HG03159 (cell line): ENCODE results near the gene TLE7.

ENCODE experiments used
- ATAC-seq: cut with Tn5 transposase; IDR thresholded peaks from one replicate; pipeline ENCODE4 v1.9.1; 2021; ENCODE audit warnings: mild to moderate bottlenecking, moderate library complexity; ENCODE audit not compliant: unreplicated experiment

TLE7 gene

GRCh38 chr16:71449020-71449419, 7.2 kb upstream of the TLE7 start:
- no peak for ATAC-seq

- ATAC-seq, result no peak
These were observed 6.5 kb upstream of the TLE7 start for GRCh38 chr16:71448274-71448866.

GRCh38 chr16:71443714-71444113, 1.9 kb upstream of the TLE7 start:
- no peak for ATAC-seq

DNA sequence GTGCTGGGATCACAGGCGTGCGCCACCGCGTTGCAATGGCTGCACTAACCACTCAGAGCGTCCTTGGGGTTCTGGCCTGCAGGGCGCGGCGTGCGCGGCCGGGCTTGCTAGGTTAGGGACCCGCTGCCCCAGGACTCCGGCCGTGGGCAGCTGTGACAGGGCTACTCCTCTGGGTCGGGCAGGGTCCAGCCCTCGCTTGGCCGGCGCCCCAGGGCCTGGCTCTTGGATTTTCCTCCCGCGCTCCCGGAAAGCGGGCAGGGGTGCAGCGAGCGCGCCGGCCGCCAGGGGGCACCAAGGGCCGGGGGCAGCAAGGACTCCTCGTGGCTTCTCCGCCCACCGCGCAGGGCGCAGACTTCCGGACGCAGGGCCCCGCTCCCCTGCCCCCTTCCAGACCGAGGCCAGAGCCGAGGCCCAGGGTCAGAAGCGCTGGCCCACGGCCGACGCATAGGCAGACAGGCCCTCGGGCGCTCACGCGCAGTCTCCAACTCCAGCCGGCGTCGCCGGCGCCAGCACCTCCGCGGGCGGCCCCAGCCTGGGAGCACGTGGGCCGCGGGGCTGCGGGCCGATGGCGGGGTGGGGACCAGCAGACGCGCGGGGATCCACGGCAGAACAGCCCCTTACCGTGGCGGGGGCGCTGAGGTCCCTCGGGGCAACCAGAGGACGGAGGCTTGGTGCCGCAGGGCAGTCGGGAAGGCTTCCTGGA, 355 bp downstream of the TLE7 start:
- ATAC-seq, result no peak

GRCh38 chr16:71440669-71441347, 1.0 kb downstream of the TLE7 start:
- no peak for ATAC-seq

GRCh38 chr16:71439523-71439922, 2.3 kb downstream of the TLE7 start:
- no peak for ATAC-seq

DNA sequence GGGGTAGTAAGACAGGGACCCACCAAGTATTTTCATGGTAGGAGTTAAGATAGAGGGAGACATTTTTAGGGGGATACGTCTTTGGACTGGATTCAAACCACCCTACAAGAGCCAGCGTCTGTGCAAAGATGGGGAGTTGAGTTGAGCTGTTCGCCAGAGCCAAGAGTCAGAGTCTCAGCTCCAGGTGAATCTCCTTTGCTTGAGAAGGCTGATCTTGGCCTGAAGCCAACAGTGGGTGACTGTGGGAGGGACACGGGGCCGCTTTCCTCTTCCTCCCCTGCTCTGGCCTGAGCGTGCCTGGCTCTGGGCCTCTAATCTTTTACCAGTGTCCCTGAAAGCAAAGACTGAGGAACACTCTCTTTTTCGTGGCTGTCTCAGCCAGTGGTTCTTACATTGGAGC, 5.4 kb downstream of the TLE7 start:
- no peak for ATAC-seq

- ATAC-seq, result no peak
These were observed 8.9 kb downstream of the TLE7 start for GRCh38 chr16:71432906-71433305.

DNA sequence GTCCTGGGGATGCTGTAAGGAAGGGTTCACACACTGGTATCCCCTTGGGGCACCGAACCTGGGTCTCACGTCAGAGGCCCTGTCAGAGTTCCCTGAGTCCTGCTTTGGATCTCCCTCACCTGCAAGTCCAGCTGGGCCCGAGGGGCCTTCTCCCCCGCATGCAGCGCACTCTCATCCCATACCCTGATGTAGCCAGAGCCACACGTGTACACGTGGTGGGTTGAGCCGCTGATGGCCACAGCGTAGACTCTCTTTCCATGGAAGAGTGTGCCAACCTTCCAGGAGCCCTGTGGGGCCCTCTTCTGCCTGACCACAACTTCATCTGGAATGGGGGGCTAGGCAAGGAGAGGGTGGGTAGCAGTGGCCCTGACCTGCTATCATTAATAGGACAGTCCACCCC, 9.9 kb downstream of the TLE7 start:
- no peak for ATAC-seq

GRCh38 chr16:71431176-71431575, 10.7 kb downstream of the TLE7 start:
- no peak for ATAC-seq

DNA sequence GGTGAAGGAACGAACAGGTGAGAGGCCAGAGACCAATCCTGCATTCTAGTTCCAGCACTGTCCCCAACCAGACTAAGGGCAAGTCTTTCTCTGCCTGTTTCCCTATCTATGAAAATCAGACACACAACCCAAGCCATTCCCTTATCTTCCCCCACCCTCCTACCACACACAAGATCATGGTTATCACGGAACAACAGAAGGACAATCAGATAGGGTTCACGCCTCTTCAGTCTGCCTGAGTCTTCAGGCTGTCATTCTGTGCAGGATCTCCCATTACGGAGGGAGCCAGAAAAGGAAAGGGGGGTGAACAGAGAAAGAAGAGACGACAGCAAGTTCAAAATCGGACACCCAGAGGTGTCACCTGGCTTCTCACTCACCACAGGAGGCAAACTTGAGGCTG, 11.1 kb downstream of the TLE7 start:
- ATAC-seq, result no peak

- no peak for ATAC-seq
These were observed 12.3 kb downstream of the TLE7 start for GRCh38 chr16:71429581-71429980.

DNA sequence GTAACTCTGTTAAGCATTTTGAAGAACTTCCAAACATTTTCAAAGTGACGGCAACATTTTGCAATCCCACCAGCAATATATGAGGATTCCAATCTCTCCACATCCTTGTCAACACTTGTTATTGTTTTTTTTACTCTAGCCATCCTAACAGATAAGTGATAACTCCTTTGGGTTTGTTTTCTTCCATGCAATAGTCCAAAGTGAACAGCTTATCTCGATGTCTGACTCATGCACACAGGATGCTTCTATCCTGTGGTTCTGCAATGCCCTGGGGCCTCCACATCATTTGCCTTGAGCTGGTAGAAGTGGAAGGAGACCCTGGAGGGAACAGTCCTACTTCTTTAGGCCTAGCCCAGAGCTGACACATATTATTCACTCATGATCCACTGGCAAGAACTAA, 13.0 kb downstream of the TLE7 start:
- ATAC-seq, result no peak

DNA sequence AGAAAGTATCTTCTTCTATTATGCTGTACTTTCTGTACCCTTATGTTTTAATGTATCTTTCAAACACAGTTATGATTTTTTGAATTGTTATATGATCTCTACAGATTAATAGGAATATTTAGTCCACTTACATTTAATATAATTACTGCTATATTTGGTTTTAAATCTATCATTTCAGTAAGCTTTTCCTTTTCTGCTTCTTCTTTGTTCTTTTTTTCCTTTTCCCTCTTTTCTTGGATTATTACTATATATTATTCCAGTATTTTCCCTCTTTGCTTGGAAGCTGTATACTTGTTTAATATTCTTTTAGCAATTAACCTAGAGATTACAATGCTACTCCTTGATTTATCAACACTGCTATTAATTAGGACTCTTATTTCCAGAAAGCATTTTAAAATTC, 13.5 kb downstream of the TLE7 start:
- no peak for ATAC-seq

GRCh38 chr16:71426880-71427615, 14.8 kb downstream of the TLE7 start:
- ATAC-seq, result no peak

DNA sequence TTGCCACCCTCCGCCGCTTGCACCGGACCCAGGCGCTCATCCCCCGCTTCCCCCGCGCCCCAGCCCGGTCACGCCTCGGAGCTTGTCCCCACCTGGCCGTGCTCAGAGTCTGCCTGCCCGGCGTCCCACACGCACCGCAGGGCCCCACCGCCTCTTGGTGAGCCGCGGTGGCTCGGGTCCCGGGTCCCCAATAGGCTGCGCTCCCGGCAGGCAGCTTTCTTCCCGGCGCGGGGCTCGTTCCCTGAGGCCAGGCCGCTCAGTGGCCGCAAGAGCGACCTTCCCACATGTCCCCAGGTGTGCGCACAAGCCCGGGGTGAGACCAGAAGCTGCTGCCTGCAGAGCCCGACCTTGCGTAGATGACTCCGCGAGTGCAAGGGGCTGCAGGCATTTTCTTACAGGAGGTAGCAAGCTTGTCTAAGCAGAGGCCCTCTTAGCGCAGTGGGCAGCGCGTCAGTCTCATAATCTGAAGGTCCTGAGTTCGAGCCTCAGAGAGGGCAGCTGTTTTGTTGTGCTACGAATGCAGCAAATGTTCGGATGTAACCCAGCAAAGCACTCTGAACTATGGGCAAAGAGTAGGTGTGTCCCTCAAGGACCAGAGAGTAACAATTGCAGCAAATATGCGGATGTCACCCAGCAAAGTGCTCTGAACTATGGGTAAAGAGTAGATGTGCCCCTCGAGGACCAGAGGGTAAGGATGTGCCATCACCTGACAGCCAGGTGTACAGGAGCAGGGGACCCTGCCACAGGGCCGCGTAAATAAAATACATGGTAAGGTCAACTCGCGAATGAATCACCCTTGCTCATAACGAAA, 15.6 kb downstream of the TLE7 start:
- ATAC-seq, result no peak

DNA sequence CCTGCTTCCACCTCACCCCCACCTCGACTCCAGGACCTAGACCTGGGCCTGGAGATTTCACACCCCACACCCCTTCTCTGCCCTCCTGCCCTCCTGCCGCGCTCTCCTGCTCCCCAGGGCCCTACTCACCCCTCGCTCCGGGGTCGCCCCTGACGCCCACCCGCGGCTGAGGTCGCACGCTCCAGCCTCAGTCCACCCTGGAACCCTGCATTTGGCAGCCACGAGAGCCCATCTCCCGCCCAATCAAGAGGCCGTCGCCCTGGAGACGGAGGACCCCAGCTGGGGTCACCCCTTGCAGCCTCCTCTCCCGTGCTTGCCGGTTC, 16.1 kb downstream of the TLE7 start:
- ATAC-seq, result no peak

DNA sequence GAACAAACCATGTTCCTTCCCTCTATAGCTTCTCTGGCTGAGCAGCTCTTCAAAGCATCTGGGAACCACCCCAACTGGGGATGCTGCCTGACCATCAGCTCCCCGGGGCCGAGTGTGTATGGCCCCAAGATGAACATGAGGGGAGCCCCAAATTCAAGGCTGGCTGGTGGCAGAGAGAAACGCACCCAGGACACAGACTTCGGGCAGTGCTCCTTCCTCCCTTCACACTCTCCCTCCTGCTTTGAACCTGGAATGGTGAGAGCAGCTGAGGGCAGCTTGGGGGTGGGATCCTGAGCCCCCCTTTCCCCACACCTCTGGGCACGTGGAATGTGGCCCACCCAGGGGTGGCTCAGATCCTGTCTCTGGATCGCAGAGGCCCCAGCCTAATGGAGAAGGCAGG, 17.2 kb downstream of the TLE7 start:
- ATAC-seq, result no peak

GRCh38 chr16:71423865-71424264, 18.0 kb downstream of the TLE7 start:
- ATAC-seq, result no peak

DNA sequence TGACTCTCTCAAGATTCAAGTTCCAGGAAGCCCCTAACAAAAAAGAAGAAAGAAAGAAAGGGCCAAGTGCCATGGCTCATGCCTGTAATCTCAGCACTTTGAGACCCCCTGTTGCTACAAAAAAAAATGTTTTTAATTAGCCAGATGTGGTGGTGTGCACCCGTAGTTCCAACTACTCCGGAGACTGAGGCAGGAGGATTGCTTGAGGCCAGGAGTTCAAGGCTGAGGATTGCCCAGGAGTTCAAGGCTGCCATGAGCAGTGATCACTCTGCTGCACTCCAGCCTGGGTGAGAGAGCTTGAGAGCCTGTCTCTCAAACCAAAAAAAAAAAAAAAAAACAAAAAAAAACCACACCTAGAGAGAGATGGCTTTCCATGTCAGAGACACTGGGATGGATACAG, 18.8 kb downstream of the TLE7 start:
- no peak for ATAC-seq

DNA sequence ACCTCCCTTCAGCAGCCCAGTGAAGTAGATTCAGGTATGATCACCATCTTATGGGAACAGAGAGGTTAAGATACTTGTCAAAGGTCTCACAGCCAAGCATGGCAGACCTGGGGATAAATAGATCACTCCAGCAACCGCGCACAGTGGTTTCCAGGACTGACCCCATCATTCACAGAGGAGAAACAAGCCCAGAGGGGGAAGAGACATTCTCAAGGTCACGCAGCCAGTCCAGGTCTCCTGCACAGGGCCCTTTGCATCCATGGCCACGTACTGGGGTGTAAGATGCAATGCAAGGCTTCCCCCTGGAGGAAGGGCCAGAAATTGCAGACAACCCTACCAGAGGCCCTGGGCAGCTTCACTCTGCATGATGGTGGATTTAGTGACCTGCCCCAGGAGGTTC, 19.9 kb downstream of the TLE7 start:
- ATAC-seq, result no peak
